Activated naive CD8-positive, alpha-beta T cell treated with anti-CD3 and anti-CD28 coated beads for 36 hours (primary cell): ENCODE measurements around the gene SAA4. TPM values are rescaled to one million over a fixed set of nuclear protein-coding genes. Genes with fewer than 3 reads are reported as not detected.
"Not testable (repeated sequence)": the region's sequence is repeated elsewhere in the genome, so short reads cannot be mapped to it uniquely, and the experiment has no call there.

Experiments
- DNase-seq: peaks from one replicate; pipeline ENCODE4 v3.0.0; 2021
- H3K27ac Mint-ChIP-seq: one replicate; pipeline ENCODE4 v1.8.0; 2022; ENCODE audit warnings: mild to moderate bottlenecking, moderate library complexity, mixed read lengths
- H3K27me3 Mint-ChIP-seq: one replicate; pipeline ENCODE4 v1.8.0; 2022; ENCODE audit warnings: mild to moderate bottlenecking, mixed read lengths
- H3K36me3 Mint-ChIP-seq: one replicate; pipeline ENCODE4 v1.8.0; 2021; ENCODE audit warnings: mild to moderate bottlenecking, mixed read lengths
- H3K4me1 Mint-ChIP-seq: one replicate; pipeline ENCODE4 v1.8.0; 2021; ENCODE audit warnings: mixed read lengths
- H3K4me3 Mint-ChIP-seq: one replicate; pipeline ENCODE4 v1.8.0; 2022; ENCODE audit warnings: mild to moderate bottlenecking, moderate library complexity, mixed read lengths
- H3K9me3 Mint-ChIP-seq: one replicate; pipeline ENCODE4 v1.8.0; 2022; ENCODE audit warnings: mixed read lengths
- total RNA-seq, 2 experiments: library from RNA; stranded (reverse); gene quantifications; one replicate each; pipeline ENCODE4 v1.2.3, GENCODE V29; 2021

SAA4 gene
- total RNA-seq, 2 experiments from 2014 or later = not detected

DNA sequence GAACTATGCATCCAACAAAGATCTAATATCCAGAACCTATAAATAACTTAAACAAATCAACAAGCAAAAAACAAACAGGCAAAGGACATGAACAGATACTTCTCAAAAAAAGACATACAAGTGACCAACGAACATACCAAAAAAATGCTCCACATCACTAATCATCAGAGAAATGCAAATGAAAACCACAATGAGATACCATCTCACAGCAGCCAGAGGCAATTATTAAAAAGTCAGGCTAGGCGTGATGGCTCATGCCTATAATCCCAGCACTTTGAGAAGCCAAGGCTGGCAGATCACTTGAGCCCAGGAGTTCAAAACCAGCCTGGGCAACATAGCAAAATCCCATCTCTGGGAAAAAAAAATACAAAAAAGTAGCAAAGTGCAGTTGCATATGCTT, 10.7 kb downstream of the SAA4 start:
- Mint-ChIP-seq H3K4me1 (no peaks in the 10 kb centered on the region), H3K36me3 (no peaks in the 10 kb centered on the region), H3K27ac (no peak overlapping the region), H3K9me3 (no peaks in the 10 kb centered on the region), H3K4me3 (no peak overlapping the region), H3K27me3 (no peaks in the 10 kb centered on the region)
- DNase-seq = no peak

GRCh38 chr11:18223591-18224387, 12.8 kb downstream of the SAA4 start:
- no peak overlapping the region for H3K27ac Mint-ChIP-seq
- no peaks in the 10 kb centered on the region for H3K27me3 Mint-ChIP-seq
- no peaks in the 10 kb centered on the region for H3K4me1 Mint-ChIP-seq
- DNase-seq = no peak
- no peak overlapping the region for H3K4me3 Mint-ChIP-seq
- no peaks in the 10 kb centered on the region for H3K36me3 Mint-ChIP-seq
- no peaks in the 10 kb centered on the region for H3K9me3 Mint-ChIP-seq

DNA sequence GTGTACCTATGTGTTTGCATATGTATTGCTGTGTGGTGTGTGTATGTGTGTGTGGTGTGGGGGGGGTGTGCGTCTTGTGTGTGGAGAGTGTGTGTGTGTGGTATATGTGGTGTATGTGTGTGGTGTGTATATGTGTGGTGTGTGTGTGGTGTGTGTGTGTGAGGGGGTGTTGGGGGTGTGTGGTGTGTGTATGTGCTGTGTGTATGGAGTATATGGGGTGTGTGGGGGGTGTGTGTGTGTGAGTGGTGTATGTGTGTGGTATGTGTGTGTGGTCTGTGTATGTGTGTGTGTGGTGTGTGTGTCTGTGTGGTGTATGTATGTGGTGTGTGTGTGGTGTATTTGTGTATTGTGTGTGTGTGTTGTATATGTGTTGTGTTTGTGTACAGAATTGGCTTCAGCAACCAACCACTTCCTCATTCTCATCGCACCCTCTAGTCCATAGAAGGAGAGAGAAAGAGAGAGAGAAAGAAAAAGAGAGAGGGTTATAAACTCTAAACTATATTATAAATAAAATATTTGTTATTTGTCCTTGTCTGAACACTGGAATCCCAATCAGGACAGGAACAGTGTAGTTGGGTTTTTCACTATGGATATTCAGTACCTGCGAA, 13.7 kb downstream of the SAA4 start:
- Mint-ChIP-seq H3K27me3 (no peaks in the 10 kb centered on the region), H3K4me3 (no peak overlapping the region), H3K4me1 (no peaks in the 10 kb centered on the region), H3K27ac (no peak overlapping the region), H3K9me3 (no peaks in the 10 kb centered on the region), H3K36me3 (no peaks in the 10 kb centered on the region)
- DNase-seq = no peak

GRCh38 chr11:18221274-18221876, 15.2 kb downstream of the SAA4 start:
- Mint-ChIP-seq H3K27ac (no peak overlapping the region), H3K36me3 (no peaks in the 10 kb centered on the region), H3K27me3 (no peaks in the 10 kb centered on the region), H3K9me3 (no peaks in the 10 kb centered on the region), H3K4me1 (no peaks in the 10 kb centered on the region), H3K4me3 (no peak overlapping the region)
- DNase-seq = no peak

DNA sequence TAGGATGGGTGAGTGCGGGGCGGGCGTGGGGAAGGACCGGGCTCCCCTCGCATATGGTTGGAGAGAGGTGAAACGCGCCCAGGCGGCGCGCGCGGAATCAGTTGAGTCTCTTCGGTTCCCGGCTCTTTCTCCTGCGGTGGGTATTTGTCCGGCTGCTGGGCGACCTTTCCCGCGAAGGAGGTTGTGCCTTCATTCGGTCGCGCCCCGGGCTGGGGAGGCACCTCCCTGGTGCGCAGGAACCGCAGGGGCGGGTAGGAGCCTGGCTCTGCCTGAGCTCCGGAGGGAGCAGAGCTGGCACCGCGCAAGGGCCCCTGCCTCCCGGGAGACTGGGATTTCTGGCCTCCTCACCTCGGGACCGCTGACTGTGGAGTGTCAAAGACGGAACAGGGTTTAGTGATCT, 27.5 kb downstream of the SAA4 start:
- no peaks in the 10 kb centered on the region for H3K36me3 Mint-ChIP-seq
- no peak overlapping the region for H3K27ac Mint-ChIP-seq
- no peaks in the 10 kb centered on the region for H3K4me1 Mint-ChIP-seq
- H3K9me3 Mint-ChIP-seq = no peaks in the 10 kb centered on the region
- no peak overlapping the region for H3K4me3 Mint-ChIP-seq
- peaks cover 71% of the 10 kb centered on the region for H3K27me3 Mint-ChIP-seq
- no peak for DNase-seq

DNA sequence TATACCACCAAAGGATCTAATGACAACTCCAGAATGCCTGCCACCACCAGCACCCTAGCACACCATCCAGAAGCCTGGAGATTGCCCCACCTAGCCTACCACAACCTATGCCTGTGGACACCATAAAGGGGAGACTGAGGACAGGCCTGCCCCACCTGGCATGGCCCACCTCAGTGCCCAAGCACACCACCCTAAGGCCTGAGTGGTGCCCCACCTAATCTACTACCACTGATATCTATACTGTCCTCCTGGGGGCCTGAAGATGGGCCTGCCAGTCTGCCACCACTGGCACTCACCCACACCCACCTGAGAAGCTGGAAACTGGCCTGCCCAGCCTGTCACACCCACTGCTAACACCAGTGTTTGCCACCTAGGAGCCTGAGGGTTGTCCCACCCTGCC, 31.8 kb downstream of the SAA4 start:
- no peaks in the 10 kb centered on the region for H3K36me3 Mint-ChIP-seq
- no peak overlapping the region for H3K4me3 Mint-ChIP-seq
- peaks cover 65% of the 10 kb centered on the region for H3K27me3 Mint-ChIP-seq
- H3K9me3 Mint-ChIP-seq = no peaks in the 10 kb centered on the region
- DNase-seq = no peak
- no peaks in the 10 kb centered on the region for H3K4me1 Mint-ChIP-seq
- no peak overlapping the region for H3K27ac Mint-ChIP-seq

DNA sequence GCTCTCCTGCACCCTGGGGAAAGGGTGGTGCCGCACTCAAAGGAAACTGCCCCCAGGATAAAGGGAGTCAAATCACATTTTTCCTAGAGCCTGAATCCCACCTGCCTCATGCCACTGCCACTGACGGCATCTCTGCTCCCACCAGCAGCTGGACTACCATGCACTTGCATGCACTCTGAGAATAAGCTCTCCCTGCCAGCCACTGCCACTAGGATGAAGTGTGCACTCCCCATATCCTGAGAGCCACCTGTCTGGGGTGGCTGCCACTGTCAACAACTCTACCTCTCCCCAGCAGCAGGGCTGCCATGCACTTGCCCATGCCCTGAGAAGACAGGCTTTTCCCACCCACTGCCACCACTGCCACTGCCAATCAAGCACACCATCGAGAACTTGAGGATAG, 32.4 kb downstream of the SAA4 start:
- H3K27me3 Mint-ChIP-seq = peaks cover 60% of the 10 kb centered on the region
- no peaks in the 10 kb centered on the region for H3K36me3 Mint-ChIP-seq
- no peak for DNase-seq
- H3K4me3 Mint-ChIP-seq = no peak overlapping the region
- H3K4me1 Mint-ChIP-seq = no peaks in the 10 kb centered on the region
- H3K9me3 Mint-ChIP-seq = no peaks in the 10 kb centered on the region
- no peak overlapping the region for H3K27ac Mint-ChIP-seq

DNA sequence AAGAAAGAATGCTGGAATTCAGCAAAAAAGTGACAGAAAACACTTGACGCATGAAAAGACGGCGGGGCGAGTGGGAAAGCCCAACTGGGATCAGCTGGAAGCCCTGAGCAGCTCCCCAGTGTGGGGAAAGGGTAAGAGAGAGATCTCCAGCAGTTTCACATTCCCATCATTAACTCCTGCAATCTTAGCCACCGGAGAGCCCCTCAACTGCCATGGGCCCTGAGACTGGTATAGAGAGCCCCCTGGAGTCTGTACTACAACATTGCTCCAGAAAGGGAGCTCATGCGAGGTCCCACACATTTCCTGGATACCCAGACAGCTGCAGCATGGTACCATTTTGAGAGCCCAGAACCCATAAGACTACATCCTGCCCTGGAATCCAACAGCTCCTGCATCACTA, 32.9 kb downstream of the SAA4 start:
- H3K9me3 Mint-ChIP-seq = no peaks in the 10 kb centered on the region
- no peaks in the 10 kb centered on the region for H3K4me1 Mint-ChIP-seq
- DNase-seq = no peak
- H3K27me3 Mint-ChIP-seq = peaks cover 55% of the 10 kb centered on the region
- H3K27ac Mint-ChIP-seq = no peak overlapping the region
- H3K36me3 Mint-ChIP-seq = no peaks in the 10 kb centered on the region
- no peak overlapping the region for H3K4me3 Mint-ChIP-seq

DNA sequence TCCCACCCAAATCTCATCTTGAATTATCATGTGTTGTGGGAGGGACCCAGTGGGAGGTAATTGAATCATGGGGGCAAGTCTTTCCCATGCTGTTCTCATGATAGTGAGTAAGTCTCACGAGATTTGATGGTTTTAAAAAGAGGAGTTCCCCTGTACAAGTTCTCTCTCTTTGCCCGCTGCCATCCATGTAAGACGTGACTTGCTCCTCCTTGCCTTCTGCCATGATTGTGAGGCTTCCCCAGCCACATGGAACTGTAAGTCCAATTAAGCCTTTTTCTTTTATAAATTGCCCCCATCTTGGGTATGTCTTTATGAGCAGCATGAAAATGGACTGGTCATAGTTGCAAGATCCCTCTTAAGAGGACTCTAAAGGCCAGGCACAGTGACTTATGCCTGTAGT, 38.9 kb downstream of the SAA4 start:
- not testable (repeated sequence) for H3K27ac Mint-ChIP-seq, DNase-seq, H3K9me3 Mint-ChIP-seq, H3K4me3 Mint-ChIP-seq, H3K4me1 Mint-ChIP-seq, H3K36me3 Mint-ChIP-seq
- H3K27me3 Mint-ChIP-seq = peaks cover 12% of the 10 kb centered on the region

- H3K9me3 Mint-ChIP-seq = no peaks in the 10 kb centered on the region
- H3K36me3 Mint-ChIP-seq = no peaks in the 10 kb centered on the region
- no peaks in the 10 kb centered on the region for H3K4me1 Mint-ChIP-seq
- no peak overlapping the region for H3K4me3 Mint-ChIP-seq
- H3K27me3 Mint-ChIP-seq = peaks cover 10% of the 10 kb centered on the region
- no peak overlapping the region for H3K27ac Mint-ChIP-seq
- no peak for DNase-seq
Observed at GRCh38 chr11:18196532-18196931, 40.1 kb downstream of the SAA4 start.

DNA sequence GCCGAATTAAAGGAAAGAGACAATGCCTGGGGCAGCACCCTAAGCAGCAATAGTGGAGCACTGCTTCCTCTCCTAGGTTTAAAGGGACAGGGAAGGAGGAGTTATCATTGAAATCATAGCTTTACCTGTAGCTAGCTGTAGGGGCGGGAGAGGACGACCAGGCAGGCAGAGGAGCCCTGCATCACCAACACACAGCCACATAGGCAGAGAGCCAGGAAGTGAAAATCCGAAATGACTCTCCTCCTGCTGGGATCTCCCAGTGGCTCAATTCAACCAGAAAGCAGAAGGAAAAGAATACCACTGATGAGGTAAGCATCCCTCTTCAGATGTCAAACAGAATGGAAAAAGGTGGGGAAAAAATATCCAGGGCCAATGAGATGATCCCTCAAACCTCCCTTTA, 43.6 kb downstream of the SAA4 start:
- no peak overlapping the region for H3K27ac Mint-ChIP-seq
- no peaks in the 10 kb centered on the region for H3K4me1 Mint-ChIP-seq
- H3K36me3 Mint-ChIP-seq = no peaks in the 10 kb centered on the region
- H3K4me3 Mint-ChIP-seq = no peak overlapping the region
- no peak for DNase-seq
- H3K27me3 Mint-ChIP-seq = peaks cover 14% of the 10 kb centered on the region
- no peaks in the 10 kb centered on the region for H3K9me3 Mint-ChIP-seq

GRCh38 chr11:18191376-18191775, 45.2 kb downstream of the SAA4 start:
- Mint-ChIP-seq H3K4me3 (no peak overlapping the region), H3K27me3 (peaks cover 21% of the 10 kb centered on the region), H3K27ac (no peak overlapping the region), H3K4me1 (no peaks in the 10 kb centered on the region), H3K9me3 (no peaks in the 10 kb centered on the region), H3K36me3 (no peaks in the 10 kb centered on the region)
- DNase-seq = no peak

DNA sequence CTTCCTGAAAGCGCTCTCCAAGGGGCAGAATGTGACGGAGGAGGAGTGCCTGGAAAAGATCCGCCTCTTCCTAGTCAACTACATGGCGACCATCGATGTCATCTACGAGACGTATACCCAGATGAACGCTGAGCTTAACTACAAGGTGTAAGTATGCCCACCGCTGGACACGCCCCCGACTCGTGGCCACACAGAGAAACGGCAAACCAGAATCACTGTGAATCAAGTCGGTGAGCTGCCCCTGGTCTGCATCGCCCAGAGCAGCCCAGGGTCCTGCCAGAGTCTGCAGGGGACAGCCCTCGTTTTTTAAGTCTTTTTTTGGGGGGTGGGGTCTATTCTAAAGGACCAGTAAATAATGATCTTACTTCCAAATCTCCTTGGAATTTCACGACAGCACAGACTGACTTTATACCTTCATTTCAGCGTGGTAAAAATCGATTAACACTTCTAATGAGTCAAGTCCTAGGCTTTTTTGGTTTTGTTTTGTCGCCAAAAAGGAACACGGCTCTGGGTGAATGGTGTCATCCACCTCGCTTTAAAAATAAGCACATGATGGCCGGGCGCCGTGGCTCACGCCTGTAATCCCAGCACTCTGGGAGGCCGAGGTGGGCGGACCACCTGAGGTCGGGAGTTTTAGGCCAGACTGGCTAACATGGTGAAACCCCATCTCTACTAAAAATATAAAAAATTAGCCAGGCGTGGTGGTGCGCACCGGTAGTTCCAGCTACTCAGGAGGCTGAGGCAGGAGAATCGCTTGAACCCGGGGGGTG, 46.9 kb downstream of the SAA4 start:
- DNase-seq, H3K36me3 Mint-ChIP-seq, H3K4me3 Mint-ChIP-seq, H3K9me3 Mint-ChIP-seq, H3K27ac Mint-ChIP-seq, H3K4me1 Mint-ChIP-seq: not testable (repeated sequence)
- peaks cover 33% of the 10 kb centered on the region for H3K27me3 Mint-ChIP-seq

- Mint-ChIP-seq H3K9me3 (no peaks in the 10 kb centered on the region), H3K4me1 (no peaks in the 10 kb centered on the region), H3K27ac (no peak overlapping the region), H3K36me3 (no peaks in the 10 kb centered on the region), H3K4me3 (no peak overlapping the region), H3K27me3 (peaks cover 36% of the 10 kb centered on the region)
- no peak for DNase-seq
Observed at GRCh38 chr11:18188796-18189195, 47.8 kb downstream of the SAA4 start.
